Uterus (tissue), 2 donors: Measurements from ENCODE around the gene ACADSB.

Experiments used
- POLR2A ChIP-seq, 2 donors: fragments of 450-650 bp; IDR thresholded peaks; one replicate each; pipeline ENCODE4 v1.6.1; 2016; ENCODE audit warnings: antibody characterized with exemption in 2 of 2, mild to moderate bottlenecking in 1 of 2, moderate library complexity in 1 of 2
- TF ChIP-seq, protein P1 (sequence below), 4 experiments: fragments of 200-600 bp in 2 of 4; fragments of 450-650 bp in 2 of 4; sonication (generic) in 2 of 4; IDR thresholded peaks; one replicate each; pipeline ENCODE4 v1.5.1; 2016 to 2019; ENCODE audit warnings: antibody characterized with exemption in 4 of 4, mild to moderate bottlenecking in 2 of 4, moderate library complexity in 1 of 4

DNA sequence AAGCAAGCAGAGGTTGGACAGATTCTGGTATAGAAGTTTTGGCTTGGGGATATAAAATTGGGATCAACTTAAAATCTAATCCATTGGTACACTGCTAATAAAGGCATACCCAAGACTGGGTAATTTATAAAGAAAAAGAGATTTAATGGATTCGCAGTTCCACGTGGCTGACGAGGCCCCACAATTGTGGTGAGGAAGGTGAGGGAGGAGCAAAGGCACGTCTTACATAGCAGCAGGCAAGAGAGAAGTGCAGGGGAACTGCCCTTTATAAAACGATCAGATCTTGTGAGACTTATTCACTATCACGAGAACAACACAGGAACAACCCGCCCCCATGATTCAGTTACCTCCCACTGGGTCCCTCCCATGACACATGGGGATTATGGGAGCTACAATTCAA is 9.7 kb downstream of the ACADSB start:
- TF ChIP-seq, protein P1, sequence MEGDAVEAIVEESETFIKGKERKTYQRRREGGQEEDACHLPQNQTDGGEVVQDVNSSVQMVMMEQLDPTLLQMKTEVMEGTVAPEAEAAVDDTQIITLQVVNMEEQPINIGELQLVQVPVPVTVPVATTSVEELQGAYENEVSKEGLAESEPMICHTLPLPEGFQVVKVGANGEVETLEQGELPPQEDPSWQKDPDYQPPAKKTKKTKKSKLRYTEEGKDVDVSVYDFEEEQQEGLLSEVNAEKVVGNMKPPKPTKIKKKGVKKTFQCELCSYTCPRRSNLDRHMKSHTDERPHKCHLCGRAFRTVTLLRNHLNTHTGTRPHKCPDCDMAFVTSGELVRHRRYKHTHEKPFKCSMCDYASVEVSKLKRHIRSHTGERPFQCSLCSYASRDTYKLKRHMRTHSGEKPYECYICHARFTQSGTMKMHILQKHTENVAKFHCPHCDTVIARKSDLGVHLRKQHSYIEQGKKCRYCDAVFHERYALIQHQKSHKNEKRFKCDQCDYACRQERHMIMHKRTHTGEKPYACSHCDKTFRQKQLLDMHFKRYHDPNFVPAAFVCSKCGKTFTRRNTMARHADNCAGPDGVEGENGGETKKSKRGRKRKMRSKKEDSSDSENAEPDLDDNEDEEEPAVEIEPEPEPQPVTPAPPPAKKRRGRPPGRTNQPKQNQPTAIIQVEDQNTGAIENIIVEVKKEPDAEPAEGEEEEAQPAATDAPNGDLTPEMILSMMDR (IDR thresholded peaks at IDR 0.05) = no peak
- TF ChIP-seq POLR2A (IDR thresholded peaks at IDR 0.05) = no peak
